22Rv1 (cell line): Measurements from ENCODE around the gene GATAD2B.

ENCODE experiments used
- CTCF ChIP-seq: fragments of 450-650 bp; IDR thresholded peaks from 2 replicates; pipeline ENCODE4 v1.5.1; 2017; ENCODE audit warnings: mild to moderate bottlenecking
- ZFX ChIP-seq: fragments of 450-650 bp; IDR thresholded peaks from 2 replicates; pipeline ENCODE4 v1.6.1; 2017; ENCODE audit warnings: antibody characterized with exemption, borderline replicate concordance

DNA sequence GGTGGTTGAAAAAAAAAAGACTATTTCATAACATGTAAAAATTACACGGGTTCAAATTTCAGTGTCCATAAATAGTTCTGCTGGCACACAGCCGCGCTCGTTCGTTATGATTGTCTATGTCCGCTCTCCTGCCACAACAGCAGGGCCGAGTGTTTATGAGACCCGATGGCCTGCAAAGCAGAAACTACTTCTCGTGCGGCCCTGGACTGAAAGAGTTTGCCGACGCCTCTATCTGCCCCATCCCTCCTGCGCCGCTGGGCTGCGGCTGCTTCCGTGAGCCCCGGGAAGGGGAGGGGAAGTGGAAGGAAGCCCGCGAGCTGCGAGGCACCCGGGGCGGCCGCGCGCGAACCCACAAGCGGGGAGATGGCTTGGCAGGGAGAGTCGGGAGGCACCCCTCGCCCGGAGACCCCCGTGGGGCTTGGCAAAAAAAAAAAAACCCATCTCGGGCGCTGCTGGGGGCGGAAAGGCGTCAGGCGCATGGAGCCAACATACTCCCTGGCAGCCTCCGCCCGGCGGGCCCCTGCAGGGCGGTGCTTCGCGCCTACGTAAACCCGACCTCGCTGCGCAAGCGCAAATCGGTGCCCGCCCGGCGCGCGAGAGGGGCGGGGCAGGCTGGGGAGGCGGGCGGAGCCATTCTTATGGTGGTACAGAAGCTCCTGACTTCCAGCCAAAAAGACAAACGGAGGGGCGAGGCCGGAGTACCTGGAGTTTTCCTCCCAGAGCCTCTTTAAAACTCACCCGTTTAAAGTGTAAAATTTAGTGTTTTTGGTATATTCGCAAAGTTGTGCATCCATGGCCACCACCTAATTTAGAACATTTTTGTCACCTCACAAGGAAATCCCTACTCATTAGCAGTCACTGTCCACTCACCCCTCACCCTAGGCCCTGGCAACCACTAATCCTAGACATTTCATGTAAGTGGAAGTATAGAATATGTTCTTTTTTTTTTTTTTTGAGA, 139.3 kb downstream of the GATAD2B start:
- TF ChIP-seq CTCF (0 out of 2 replicates have a peak, but pooled peaks have one; percentile 12), ZFX (no peak)
